ENCODE measurements around the gene USPL1.

DNA sequence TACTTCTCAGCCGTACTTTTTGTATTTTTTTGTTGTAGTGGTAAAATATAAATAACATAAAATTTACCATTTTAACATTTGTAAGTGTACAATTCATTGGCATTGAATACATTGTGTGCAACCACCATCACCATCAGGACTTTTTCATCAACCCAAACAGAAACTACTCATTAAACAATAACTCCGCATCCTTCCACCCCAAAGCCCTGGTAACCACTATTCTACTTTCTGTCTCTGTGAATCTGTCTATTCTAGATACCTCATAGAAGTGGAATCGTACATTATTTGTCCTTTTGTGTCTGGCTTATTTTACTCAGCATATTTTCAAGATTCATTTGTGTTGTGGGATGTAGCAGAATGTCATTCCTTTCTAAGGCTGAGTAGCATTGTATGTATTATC is 38.5 kb downstream of the USPL1 start:
- TF ChIP-seq YY1 (IDR thresholded peaks at IDR 0.05) (no peak), JUND (IDR thresholded peaks at IDR 0.05) (no peak), FOXA1 (IDR thresholded peaks at IDR 0.05) (no peak), HNF4A (conservative IDR thresholded peaks at IDR 0.05) (no peak), EGR1 (IDR thresholded peaks at IDR 0.05; ENCODE audit: low read depth in 2 of 2) (no peak), TAF1 (conservative IDR thresholded peaks at IDR 0.05) (no peak)
- TF ChIP-seq, protein P1, sequence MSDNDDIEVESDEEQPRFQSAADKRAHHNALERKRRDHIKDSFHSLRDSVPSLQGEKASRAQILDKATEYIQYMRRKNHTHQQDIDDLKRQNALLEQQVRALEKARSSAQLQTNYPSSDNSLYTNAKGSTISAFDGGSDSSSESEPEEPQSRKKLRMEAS (IDR thresholded peaks at IDR 0.05): no peak
- TF ChIP-seq, protein P2, sequence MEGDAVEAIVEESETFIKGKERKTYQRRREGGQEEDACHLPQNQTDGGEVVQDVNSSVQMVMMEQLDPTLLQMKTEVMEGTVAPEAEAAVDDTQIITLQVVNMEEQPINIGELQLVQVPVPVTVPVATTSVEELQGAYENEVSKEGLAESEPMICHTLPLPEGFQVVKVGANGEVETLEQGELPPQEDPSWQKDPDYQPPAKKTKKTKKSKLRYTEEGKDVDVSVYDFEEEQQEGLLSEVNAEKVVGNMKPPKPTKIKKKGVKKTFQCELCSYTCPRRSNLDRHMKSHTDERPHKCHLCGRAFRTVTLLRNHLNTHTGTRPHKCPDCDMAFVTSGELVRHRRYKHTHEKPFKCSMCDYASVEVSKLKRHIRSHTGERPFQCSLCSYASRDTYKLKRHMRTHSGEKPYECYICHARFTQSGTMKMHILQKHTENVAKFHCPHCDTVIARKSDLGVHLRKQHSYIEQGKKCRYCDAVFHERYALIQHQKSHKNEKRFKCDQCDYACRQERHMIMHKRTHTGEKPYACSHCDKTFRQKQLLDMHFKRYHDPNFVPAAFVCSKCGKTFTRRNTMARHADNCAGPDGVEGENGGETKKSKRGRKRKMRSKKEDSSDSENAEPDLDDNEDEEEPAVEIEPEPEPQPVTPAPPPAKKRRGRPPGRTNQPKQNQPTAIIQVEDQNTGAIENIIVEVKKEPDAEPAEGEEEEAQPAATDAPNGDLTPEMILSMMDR (IDR thresholded peaks at IDR 0.05; ENCODE audit: low read depth, low read length, missing input control): no peak
- TF ChIP-seq, protein P3, sequence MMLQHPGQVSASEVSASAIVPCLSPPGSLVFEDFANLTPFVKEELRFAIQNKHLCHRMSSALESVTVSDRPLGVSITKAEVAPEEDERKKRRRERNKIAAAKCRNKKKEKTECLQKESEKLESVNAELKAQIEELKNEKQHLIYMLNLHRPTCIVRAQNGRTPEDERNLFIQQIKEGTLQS (IDR thresholded peaks at IDR 0.05): no peak

All from liver (tissue), 3 donors.